ENCODE results near the gene MYO7B. TPM values are rescaled to one million over a fixed set of nuclear protein-coding genes. Genes with fewer than 3 reads are reported as not detected.
"Not testable (repeated sequence)": the region's sequence is repeated elsewhere in the genome, so short reads cannot be mapped to it uniquely, and the experiment has no call there.

The MYO7B gene
- total and polyA plus RNA-seq, 8 donors: under 0.01 to 155 (median 0.48) TPM; not detected in 2

- H3K27ac ChIP-seq: no peak overlapping the region
- TF ChIP-seq CTCF (IDR thresholded peaks at IDR 0.05) (no peak), EP300 (IDR thresholded peaks at IDR 0.05) (no peak)
- no peaks in the 10 kb centered on the region for H3K9me3 ChIP-seq
- 82 to 90% (median 88%) methylated on average over 5 of the region's 5 CpGs for WGBS, 5 donors
- intact Hi-C loops (cut with DNase I; ENCODE audit: low total_unique reads): no loop called here
- no peak for DNase-seq
- peaks cover 0 to 11% (median 0%) of the 10 kb centered on the region in 3 donors for H3K27me3 ChIP-seq
- no peaks in the 10 kb centered on the region for H3K4me1 ChIP-seq
- no peak overlapping the region for H3K4me3 ChIP-seq
- H3K36me3 ChIP-seq: no peaks in the 10 kb centered on the region
Observed at GRCh38 chr2:127537644-127538043, 2.2 kb downstream of the MYO7B start.

GRCh38 chr2:127541809-127542208, 6.3 kb downstream of the MYO7B start:
- Histone ChIP-seq H3K27ac (no peak overlapping the region), H3K4me1 (no peaks in the 10 kb centered on the region), H3K4me3 (no peak overlapping the region), H3K36me3 (no peaks in the 10 kb centered on the region), H3K27me3 (no peaks in the 10 kb centered on the region), H3K9me3 (no peaks in the 10 kb centered on the region)
- 71 to 100% (median 76%) methylated on average over 1 to 7 of the region's 7 CpGs for WGBS, 5 donors
- intact Hi-C loops (cut with DNase I; ENCODE audit: low total_unique reads): no loop called here
- no peak for DNase-seq
- no peak for TF ChIP-seq EP300 (IDR thresholded peaks at IDR 0.05)
- TF ChIP-seq POLR2A (IDR thresholded peaks at IDR 0.05): no peak
- TF ChIP-seq CTCF (IDR thresholded peaks at IDR 0.05): no peak
- no peak for TF ChIP-seq POLR2AphosphoS5 (IDR thresholded peaks at IDR 0.05)

GRCh38 chr2:127542231-127542630, 6.7 kb downstream of the MYO7B start:
- Histone ChIP-seq H3K27ac (no peak overlapping the region), H3K4me3 (no peak overlapping the region), H3K9me3 (no peaks in the 10 kb centered on the region), H3K27me3 (no peaks in the 10 kb centered on the region), H3K36me3 (no peaks in the 10 kb centered on the region), H3K4me1 (no peaks in the 10 kb centered on the region)
- DNase-seq: no peak
- intact Hi-C loops (cut with DNase I; ENCODE audit: low total_unique reads): no loop called here
- TF ChIP-seq EP300 (IDR thresholded peaks at IDR 0.05) (no peak), POLR2AphosphoS5 (IDR thresholded peaks at IDR 0.05) (no peak), CTCF (IDR thresholded peaks at IDR 0.05) (no peak), POLR2A (IDR thresholded peaks at IDR 0.05) (no peak)
- 76 to 93% (median 90%) methylated on average over 3 of the region's 3 CpGs for WGBS, 5 donors

GRCh38 chr2:127543013-127543501, 7.6 kb downstream of the MYO7B start:
- H3K4me3 ChIP-seq; H3K27ac ChIP-seq; intact Hi-C loops (cut with DNase I; ENCODE audit: low total_unique reads); H3K4me1 ChIP-seq; H3K9me3 ChIP-seq; H3K27me3 ChIP-seq; H3K36me3 ChIP-seq: not testable (repeated sequence)
- WGBS, 5 donors: 34 to 53% (median 36%) methylated on average over 8 of the region's 8 CpGs
- peak in 1 of 2 donors; percentile 31 for DNase-seq

GRCh38 chr2:127545189-127545588, 9.7 kb downstream of the MYO7B start:
- Histone ChIP-seq H3K36me3 (no peaks in the 10 kb centered on the region), H3K27me3 (no peaks in the 10 kb centered on the region), H3K27ac (no peak overlapping the region), H3K4me1 (no peaks in the 10 kb centered on the region), H3K4me3 (no peak overlapping the region), H3K9me3 (no peaks in the 10 kb centered on the region)
- 52 to 65% (median 63%) methylated on average over 6 of the region's 6 CpGs for WGBS, 5 donors
- DNase-seq: no peak
- TF ChIP-seq POLR2AphosphoS5 (IDR thresholded peaks at IDR 0.05) (no peak), POLR2A (IDR thresholded peaks at IDR 0.05) (no peak), CTCF (IDR thresholded peaks at IDR 0.05) (no peak), EP300 (IDR thresholded peaks at IDR 0.05) (no peak)
- intact Hi-C loops (cut with DNase I; ENCODE audit: low total_unique reads): no loop called here

Measured in stomach (tissue), 9 donors.